Kidney epithelial cell (primary cell): ENCODE results near the gene GAPT. TPM values are rescaled to one million over a fixed set of nuclear protein-coding genes. Genes with fewer than 3 reads are reported as not detected.

ENCODE experiments used
- DNase-seq: peaks from one replicate; pipeline ENCODE4 v3.0.0-alpha.2; 2010; ENCODE audit warnings: low read depth
- H3K27me3 ChIP-seq: 2 replicates; pipeline ENCODE4 v1.6.0; 2011; ENCODE audit warnings: low read length; ENCODE audit not compliant: control insufficient read depth, insufficient read depth
- H3K36me3 ChIP-seq: 2 replicates; pipeline ENCODE4 v1.5.1; 2011; ENCODE audit warnings: low read length; ENCODE audit not compliant: control insufficient read depth, insufficient read depth
- H3K4me3 ChIP-seq: 2 replicates; pipeline ENCODE4 v1.5.1; 2011; ENCODE audit warnings: low read depth, mild to moderate bottlenecking, control low read depth, low read length
- total RNA-seq: library from RNA; depleted of rRNA; stranded (reverse); fragments of >200 nt; gene quantifications from 2 replicates; pipeline ENCODE4 v1.2.3, GENCODE V29; 2015
- TF ChIP-seq, protein P1 (sequence below): IDR thresholded peaks from 2 replicates; pipeline ENCODE4 v1.5.1; 2011; ENCODE audit warnings: mild to moderate bottlenecking, moderate library complexity, low read length, control low read depth, inconsistent platforms; ENCODE audit not compliant: insufficient read depth, poor library complexity, severe bottlenecking

The GAPT gene
- not detected in 2 replicates for total RNA-seq

DNA sequence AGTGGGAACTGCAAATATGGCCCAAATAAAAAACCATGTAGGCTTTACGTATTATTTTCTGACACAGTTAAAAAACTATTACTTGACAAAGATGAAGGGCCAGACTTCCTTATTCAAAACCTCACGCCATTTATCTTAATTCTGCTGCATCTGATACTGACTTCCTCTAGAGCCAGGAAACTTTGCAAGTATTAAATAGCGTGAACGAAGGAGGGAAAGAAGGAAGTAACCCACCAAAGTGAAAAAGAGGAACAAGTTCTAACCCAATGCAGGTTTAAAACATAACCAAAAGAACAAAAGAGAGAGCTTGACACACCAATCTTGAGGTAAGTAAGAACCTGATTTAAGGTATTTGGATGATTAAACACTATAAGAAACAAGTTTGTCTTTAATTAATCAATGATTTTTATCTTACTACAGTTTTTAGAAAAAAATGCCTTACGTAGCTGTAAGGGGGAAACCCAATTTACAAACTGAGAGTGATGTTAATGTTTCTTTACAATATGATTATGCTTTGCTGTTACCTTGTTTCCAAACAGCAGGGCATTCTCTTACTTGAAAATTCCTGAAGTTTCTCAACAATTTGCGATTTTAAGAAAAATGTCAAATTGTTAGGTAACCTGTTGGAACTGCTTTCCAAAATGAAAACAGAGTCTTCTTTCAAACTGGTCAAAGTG is at the start of gene GAPT:
Gene GAPT (plus strand): TSS at position 220 of the 677 bp plus-strand sequence. CDS start 3,102 bp downstream, outside the sequence.
- no peak for DNase-seq
- H3K4me3 ChIP-seq = no peak within 1 kb of the TSS
- H3K36me3 ChIP-seq = no peaks in the 10 kb centered on the region
- TF ChIP-seq, protein P1, sequence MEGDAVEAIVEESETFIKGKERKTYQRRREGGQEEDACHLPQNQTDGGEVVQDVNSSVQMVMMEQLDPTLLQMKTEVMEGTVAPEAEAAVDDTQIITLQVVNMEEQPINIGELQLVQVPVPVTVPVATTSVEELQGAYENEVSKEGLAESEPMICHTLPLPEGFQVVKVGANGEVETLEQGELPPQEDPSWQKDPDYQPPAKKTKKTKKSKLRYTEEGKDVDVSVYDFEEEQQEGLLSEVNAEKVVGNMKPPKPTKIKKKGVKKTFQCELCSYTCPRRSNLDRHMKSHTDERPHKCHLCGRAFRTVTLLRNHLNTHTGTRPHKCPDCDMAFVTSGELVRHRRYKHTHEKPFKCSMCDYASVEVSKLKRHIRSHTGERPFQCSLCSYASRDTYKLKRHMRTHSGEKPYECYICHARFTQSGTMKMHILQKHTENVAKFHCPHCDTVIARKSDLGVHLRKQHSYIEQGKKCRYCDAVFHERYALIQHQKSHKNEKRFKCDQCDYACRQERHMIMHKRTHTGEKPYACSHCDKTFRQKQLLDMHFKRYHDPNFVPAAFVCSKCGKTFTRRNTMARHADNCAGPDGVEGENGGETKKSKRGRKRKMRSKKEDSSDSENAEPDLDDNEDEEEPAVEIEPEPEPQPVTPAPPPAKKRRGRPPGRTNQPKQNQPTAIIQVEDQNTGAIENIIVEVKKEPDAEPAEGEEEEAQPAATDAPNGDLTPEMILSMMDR = no peak
- H3K27me3 ChIP-seq = peaks cover 2% of the 10 kb centered on the region

GRCh38 chr5:58444805-58445204 is 46.4 kb upstream of the GAPT start:
- Histone ChIP-seq H3K27me3 (no peaks in the 10 kb centered on the region), H3K36me3 (no peaks in the 10 kb centered on the region), H3K4me3 (no peak overlapping the region)
- DNase-seq = no peak
- TF ChIP-seq, protein P1 = no peak

DNA sequence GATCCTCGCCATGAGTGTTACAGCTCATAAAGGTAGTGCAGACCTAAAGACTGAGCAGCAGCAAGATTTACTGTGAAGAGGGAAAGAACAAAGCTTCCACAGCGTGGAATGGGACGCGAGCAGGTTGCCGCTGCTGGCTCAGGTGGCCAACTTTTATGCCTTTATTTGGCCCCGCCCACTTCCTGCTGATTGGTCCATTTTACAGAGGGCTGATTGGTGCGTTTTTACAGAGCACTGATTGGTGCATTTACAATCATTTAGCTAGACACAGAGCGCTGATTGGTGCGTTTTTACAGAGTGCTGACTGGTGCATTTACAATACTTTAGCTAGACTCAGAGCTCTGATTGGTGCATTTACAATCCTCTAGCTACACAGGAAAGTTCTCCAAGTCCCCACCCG is 45.2 kb upstream of the GAPT start:
- Histone ChIP-seq H3K4me3 (no peak overlapping the region), H3K36me3 (no peaks in the 10 kb centered on the region), H3K27me3 (no peaks in the 10 kb centered on the region)
- no peak for DNase-seq
- TF ChIP-seq, protein P1 = no peak

DNA sequence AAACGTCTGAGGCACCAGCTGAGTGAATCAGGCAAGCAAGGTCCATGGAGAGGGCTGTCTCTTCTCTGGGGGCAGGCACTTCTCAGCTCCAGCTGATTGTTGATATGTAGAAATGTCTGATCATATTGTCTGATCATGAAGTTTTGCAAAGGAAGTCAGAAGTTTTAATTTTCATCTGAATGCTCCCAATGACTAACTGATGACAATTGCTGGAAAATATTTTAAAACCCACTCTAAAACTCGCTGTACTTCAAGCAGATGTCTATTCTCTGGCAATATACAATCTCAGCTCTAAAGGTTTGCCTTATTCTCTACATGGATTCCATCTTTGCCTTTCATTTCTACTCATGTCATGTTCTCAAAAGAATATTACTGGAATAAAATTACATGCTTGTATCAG is 44.0 kb upstream of the GAPT start:
- Histone ChIP-seq H3K4me3 (no peak overlapping the region), H3K27me3 (no peaks in the 10 kb centered on the region), H3K36me3 (no peaks in the 10 kb centered on the region)
- no peak for DNase-seq
- TF ChIP-seq, protein P1 = no peak

DNA sequence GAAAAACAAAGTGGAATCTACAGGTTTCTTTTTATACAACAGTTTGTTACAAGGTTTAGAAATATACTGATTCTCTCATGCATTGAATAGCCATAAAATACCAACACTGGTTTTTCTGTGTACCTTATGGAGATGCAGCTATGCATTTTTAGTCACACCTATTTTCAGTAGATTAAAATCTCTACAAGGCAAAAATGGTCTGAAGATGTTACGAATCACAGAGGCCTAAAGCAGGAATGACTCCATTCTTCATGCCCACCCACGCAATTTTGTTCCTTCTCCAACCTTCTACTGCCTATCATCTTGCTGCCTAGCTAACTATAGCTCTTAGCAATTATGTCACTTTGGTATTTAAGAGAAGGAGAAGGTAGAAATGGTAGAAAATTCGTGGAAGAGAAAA is 41.2 kb upstream of the GAPT start:
- Histone ChIP-seq H3K4me3 (no peak overlapping the region), H3K27me3 (no peaks in the 10 kb centered on the region), H3K36me3 (peaks cover under 1% of the 10 kb centered on the region)
- TF ChIP-seq, protein P1 = no peak
- no peak for DNase-seq
